Activated CD4-positive, alpha-beta T cell treated with anti-CD3 and anti-CD28 coated beads, Interleukin-2, amount 50 U/mL, for 4 hours (primary cell): ENCODE measurements around the gene IRF1.
A peak's percentile ranks its signal among the peaks of the same experiment; 100 is the strongest.
"Not testable (repeated sequence)": the region's sequence is repeated elsewhere in the genome, so short reads cannot be mapped to it uniquely, and the experiment has no call there.

ENCODE experiments used
- DNase-seq, 2 experiments: peaks; one replicate each; pipeline ENCODE4 v3.0.0-alpha.2; 2020

IRF1 gene

DNA sequence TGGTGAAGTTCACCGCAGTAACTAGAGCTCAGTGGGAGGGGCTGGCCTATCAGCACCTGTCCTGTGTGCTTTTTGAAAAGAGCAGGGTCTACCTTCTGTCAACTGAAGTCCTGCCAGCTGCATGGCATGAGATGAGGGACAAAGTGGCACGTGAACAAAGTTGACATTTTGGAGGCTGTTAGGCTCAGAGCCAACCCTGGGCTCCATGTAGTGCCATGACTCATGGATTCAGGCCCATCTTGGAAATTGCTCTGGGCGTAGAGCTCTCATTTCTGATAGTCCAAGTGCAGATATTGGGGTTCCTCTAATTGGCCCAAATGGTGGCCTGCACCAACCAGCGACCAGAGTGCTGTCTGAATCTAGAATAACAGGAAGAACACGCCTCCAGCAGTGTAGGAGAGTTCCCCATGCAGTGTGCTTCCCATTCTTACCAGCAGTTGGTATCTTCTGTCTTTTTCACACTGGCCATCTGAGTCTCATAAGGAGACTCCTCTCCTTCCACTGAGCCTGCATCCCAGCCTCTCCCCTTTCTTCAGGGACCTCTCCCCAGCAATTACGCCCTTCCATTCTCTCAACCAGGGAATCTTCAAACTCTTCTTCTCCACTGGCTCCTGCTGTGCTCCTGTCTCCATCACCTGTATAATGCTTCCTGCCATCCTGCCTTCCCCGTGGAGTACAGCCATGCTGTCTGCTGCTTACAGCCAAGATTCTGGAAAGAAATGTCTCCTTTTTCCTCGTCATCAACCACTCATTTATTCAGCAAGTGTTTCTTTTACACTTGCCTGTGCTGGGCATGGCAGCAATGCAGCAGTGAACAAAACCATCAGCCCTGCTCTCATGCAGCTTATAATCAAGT, 30.4 kb downstream of the IRF1 start:
- DNase-seq, result no peak

DNA sequence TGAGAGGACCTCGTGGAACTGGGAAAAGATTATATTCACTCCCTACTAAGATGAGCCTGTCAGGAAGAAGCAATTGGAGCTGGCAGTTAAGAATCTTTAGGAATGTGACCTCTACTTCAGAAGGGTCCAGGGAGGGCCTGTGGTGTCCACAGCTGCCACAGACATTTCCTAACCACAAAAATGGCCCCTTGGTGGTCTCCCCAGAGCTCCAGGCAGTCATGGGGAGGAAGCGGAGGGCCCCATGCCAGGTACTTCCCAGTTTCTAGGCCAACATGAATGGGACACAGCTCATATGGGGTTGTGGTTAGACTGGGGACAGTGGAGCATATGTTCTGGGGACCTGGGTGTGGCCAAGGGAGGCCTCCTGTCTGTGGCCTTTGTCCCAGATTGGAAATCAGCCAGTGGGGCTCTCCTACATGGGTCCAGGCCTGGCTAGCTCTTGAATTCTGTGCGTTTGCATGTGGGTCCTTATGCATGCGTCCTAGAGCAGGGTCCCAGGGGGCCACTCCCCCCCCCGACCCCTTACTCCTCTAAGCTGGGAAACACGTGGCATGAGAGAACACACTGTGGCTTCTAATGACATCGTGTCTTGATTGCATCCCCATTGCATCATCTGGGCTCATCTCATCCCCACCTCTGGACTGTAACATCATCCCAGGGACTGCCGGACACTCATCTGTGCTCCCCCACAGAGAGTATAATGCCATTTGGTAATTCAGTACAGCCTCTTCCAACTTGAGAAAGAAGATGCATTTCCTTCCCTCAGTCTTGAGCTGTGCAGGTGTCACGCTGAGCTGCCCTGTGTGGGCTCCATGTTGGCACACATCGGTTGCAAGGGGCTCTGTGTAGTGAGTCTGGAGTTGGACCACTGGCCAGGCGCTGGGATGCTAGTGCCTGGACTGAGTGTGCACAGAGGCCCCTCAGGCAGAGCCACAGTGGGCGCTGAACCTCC, 31.3 kb downstream of the IRF1 start:
- DNase-seq, result no peak

DNA sequence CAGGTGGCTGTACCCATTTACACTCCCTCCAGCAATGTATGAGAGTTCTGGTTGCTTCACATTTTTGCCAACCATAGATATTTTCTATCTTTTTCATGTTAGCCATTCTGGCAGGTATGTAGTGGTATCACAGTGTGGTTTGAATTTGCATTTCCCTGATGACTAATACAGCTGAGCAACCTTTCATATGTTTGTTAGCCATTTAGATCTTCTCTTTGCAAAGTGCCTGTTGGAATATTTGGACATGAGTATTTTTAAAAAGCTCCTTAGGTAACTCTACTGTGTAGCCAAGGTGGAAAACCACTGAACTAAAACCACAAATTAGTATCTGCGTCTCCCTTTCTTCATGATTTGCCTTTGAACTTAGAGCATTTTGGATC, 31.9 kb downstream of the IRF1 start:
- no peak for DNase-seq

DNA sequence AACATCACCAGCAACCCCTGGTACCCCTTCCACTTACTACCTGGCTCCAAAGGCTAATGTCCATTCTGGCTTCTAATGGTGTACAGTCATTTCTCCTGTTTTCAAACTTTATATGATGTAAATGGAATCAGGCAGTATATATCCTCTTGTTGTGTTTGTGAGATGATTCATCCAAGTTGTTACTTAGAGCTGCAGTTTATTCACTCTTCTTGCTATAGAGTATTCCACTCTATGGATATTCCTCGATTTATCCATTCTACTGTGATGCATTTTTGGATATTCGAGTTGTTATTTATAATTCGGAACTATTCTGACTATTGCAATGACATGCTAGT, 32.4 kb downstream of the IRF1 start:
- DNase-seq, result no peak

DNA sequence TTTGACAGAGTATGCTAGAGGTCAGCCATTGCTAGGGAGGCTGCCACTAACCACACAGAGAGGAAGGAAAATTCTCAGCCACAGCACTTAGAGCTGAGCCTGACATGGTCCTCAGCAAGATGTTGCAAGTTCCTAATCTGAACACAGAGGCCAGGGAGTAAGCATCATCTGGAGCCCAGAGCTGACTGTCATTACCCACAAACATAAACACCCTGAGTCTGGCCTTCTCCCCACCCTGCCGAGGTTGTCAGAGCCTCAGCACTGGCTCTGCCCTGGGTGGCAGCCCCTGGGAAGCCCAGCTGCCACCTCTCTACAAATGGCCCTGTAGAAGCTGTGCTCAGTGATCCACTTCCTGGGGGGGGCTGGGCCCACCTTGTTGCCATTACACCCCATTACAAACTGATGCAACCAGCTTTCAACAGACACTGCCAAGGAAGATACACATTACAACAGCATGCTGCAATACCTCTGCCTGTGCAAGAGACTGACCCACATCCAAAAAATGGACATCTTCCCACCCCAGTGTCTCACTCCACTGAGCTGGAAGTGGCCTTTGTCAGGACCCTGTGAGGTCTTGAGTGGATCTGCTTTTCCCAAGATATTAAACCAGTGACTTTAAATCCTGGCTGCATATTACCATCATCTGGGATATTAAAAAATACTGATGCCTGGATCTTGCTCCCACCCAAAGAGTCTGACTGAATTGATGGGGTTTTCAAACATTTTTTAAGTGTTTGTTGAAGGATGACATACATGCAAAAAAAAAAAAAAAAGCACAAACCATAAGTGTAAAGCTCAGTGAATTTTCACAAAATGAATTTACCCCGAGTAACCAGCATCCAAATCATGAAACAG, 33.0 kb downstream of the IRF1 start:
- no peak for DNase-seq

DNA sequence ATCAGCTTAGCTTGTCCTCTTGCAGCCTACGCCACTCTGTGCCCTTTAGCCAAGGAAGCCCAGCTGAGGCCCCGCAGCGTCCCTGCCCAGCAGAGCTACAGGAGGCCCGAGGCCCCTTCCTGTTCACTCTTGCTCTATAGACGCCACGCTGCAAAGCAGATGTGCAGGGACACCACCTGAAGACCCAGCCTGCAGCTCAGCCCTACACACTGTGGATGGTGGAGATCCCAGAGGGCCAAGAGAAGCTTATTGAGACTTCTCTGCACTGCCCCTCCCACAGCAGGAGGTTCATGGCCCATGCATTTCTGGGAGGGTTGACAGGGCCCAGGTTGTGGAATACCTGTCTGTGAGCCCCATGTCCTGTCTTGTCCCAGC, 33.6 kb downstream of the IRF1 start:
- no peak for DNase-seq

DNA sequence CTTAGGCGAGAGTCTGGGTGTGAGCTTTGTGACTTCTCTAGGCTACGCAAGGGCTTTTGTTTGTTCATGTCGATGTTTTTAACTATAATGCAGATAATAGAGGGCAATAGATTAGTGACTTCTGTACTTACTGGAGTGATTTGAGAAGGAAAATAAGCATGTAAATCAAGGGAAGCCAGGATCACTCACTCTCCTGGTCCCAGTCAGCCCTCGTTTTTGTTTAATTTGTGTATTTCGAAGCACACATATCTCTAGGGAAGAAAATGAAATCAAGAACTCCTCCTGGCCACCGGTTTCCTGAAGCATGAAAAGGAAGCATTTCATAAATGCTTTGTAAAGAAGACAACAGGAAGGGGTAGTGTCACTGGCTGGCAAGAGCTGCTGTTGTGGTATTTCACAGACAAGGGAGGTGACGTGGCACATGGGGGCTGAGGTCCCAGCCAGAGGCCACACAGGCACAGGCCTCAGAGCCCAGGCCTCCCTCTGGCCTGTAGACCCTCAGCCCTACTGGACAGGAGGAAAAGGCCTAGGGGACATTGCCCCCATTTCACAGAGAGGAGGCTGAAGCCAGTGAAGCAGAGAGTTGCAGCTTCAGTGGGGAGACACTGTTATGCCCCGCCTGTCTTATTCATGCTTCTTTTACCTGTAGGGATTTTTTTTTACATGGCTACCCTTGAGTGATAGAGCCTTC, 34.1 kb downstream of the IRF1 start:
- DNase-seq, result peak in 1 of 2 experiments; percentile 38

DNA sequence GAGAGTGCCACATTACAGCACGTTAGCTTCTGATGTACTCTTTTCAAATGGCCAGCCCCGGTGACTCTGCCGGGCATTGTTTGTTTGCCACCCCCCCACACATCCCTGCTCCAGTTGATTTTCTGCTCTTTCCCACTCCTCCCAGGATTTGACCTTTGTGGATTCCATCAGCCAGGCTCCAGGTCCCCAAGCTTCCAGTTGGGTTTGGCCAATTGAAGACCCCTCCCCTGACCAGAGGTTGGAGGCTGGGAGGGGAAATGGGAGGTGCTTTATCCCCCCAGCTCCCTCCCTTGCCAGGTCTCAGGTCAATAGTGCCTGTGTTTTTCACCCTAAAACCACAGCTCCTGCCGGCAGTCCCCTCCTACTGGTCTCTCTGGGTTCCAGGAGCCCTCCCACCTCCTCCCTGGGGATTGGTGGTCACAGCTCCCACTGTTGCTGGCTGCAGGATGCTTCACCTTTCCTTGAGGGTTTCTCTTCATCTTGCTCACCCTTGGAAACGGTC, 34.9 kb downstream of the IRF1 start:
- DNase-seq, result no peak

DNA sequence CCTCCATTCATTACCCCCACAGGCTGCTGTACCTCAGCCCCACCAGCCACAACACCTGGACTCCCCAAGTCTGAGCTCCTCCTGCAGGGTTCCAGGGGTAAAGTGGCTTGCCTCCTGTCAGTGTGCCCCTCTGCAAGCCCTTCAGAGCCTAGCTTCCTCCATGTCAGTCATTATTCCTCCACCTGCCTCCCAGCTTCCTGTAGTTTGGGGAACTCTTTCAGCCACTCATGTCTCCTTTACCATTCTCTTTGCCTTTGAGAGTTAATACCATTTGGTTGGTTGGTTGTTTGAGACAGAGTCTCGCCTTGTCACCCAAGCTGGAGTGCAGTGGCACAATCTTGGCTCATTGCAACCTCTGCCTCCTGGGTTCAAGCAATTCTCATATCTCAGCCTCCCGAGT, 36.2 kb downstream of the IRF1 start:
- no peak for DNase-seq

DNA sequence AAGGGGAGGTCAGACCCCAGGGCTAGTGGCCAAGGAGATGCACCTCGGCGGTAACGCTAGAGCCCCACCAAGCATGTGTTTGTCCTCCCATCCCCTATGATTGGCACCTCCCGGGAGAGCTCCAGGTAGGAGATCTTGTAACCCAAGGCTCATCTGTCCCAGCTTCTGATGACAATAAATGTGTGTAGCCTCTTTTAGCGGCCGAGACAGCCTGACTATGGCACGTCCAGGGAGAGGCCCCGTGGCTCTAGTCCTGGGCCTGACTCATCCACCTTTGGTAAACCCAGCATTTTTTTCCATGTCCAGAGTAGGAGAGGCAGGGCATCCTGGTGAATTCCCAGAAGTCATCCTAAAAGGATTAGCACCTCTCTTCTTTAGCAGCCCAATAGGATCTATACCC, 39.2 kb downstream of the IRF1 start:
- no peak for DNase-seq

DNA sequence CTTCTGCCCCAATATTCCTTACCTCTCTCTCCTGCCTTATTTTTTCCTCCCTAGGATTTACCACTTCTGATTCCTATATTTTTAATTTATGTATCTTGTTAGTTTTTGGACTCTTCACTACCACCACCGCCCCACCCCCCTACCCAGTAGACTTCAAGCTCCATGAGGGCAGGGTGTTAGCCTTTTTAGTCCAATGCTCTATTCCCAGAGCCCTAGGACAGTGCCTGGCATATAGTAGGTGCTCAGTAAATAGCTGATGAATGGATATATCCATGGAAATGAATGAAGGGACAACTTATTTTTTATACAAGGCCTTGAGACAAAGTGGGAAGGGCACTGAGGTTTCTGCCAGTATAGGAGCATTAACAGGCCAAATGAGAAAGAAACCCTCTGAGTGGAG, 41.5 kb downstream of the IRF1 start:
- no peak for DNase-seq

DNA sequence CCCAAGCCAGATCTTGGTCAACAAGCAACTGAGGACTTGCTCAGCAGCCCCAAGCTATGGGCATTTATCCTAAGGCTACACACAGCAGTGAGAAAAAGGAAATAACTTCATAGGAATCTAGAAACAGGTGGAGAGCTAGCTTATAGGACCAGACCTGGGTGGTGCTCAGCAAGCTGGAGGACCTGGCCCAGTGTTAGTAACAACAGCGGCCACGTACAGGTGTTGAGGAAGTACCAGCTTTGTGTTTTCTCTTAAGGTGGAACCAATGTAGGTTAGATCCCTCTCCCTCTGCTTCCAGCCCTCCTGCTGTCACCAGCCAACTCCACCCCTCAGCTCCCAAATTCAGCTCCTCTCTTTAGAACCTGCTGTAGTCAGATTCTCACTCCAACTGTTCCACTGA, 43.4 kb downstream of the IRF1 start:
- DNase-seq, result no peak

DNA sequence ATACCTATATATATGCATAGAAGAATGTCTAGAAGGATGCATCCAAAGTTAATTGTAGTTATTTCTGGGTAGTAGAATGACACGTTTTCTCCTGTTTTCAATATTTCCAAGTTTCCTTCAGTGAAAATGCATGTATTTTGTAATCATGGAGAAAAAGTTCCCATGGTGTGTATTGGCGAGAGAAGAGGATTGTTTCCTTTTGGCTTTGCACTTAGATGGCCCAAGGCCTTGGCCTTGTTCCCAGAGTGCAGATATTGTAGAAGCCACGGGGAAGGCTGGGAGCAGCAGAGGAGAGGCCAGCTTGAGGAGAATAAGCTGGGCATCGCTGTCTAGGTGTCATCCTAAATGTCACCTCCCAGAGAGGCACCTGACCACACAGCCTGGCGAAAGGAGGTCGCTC, 44.0 kb downstream of the IRF1 start:
- DNase-seq, result no peak

DNA sequence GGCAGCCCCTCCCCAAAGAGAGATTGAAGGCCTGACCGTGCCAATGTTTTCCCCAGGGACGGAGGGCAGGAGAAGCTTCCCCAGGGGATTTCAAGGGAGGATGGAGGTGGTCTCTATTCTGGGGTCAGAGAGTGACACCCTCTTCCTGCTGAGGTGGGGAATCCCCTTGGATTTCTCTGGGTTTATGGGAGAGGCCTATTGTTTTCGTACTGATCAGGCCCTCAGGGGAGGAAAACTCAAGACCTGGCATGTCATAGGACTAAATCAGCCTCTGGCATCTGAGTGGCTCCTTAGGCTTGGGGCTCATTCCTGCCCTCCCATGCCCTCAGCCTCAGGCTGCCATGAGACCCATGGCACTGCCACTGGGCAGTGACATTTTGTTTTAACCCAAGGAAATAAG, 44.6 kb downstream of the IRF1 start:
- DNase-seq, result no peak

DNA sequence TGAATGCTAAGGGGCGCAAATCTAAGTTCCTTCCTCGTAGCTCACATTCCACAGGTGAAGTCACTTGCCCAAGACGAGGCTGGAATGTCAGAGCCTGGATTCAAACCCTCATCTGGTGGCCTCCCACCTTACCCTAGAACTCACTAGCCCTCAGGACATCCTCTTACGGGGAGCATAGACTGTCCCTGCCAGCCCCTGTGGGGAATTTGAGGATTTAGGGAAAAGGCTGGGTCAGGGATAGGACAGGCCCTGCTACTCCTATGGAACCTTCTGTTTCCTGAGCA, 45.0 kb downstream of the IRF1 start:
- no peak for DNase-seq

DNA sequence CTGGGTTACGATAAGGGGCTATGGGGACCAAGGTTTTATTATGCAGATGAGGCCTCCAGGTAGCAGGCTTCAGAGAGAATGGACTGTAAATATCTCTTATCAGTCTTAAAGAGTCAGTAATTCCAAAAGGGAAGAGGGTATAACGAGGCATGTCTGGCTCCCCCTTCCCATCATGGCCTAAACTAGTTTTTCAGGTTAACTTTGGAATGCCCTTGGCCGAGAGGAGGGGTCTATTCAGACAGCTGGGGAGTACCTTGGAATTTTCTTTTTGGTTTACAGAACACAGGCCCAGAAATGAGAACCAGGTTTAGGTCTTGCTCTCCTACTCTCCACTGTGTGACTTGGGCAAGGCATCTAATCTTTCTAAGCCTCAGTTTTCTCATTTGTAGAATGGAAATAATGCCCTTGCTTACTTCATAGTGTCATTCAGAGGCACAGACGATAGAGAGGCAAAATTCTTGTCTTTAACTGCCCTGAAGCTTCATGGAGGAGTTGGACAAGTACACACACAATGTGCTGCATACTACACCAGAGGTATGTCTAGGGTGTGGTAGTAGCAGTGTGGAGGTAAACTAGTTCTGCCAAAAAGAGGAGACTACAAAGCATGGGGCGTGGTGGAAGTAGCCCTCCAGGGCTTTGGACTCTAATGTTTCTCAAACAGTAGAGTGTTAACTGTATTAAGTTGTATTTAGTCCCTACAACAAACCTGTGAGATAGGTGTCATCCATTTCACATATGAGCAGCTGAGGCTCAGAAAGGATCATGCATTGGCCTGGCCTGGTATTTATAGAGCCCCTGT, 45.5 kb downstream of the IRF1 start:
- DNase-seq, result no peak

DNA sequence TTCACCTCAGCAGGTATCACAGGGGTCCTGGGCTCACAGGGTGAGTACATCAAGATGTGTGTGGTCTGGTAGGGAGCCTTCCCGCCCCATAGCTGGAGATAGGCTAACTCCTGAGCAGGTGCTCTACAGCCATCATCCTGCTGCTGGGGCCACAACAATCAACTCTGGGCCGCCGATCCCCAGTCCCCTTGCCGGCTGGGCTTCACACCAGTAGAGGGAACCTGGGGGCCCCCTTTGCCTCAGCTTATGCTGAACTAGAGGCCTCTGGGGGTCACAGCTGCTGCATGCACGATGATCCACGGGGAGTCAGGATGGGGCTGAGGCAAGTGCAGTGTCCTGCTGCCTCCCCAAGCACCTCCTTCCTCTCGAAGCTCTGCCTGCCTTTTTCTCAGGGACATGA, 46.5 kb downstream of the IRF1 start:
- no peak for DNase-seq

DNA sequence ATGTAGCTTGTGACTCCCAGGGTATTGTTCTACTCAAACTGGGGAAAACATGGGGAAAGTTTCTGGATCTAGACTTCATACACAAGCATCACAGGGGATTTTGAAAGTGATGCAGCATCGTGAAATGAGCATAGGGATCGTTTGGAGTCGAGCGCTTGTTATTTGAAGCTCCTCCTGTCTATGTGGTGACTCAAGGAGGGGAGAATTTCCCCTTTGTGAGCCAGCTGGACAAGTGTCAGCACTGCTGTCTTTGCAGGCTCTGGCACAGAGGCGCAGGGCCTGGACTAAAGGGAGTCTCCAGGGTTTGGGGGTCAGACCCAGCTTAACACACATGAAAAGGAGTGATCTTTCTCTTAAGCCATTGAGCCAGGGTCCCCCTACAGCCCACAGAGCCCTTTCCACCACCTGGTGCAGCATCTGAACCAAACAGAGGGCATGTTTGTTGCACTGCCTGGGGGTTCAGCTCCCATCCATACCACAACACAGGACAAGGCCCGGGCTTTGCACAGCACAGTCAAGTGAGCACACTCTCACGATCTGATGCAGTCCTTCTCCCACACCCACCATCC, 51.0 kb downstream of the IRF1 start:
- no peak for DNase-seq

DNA sequence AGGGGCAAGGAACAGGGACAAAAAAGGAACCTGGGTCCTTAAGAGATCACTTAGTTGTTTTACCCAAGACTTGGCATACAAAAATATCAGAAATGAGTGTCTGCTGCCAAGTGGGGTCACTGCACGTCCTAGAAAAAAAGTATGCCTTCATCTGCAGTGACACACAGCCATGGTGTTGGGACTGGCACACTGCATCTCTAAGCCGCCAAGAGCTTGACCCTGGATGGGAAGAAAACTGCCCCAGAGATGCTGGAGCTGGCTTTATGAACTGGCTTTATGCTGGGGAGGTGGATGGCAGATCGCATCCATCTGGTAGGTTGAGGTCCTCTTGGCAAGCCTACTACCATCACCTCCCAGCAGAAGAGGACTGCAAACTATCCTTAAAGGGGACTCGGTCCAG, 51.7 kb downstream of the IRF1 start:
- no peak for DNase-seq

DNA sequence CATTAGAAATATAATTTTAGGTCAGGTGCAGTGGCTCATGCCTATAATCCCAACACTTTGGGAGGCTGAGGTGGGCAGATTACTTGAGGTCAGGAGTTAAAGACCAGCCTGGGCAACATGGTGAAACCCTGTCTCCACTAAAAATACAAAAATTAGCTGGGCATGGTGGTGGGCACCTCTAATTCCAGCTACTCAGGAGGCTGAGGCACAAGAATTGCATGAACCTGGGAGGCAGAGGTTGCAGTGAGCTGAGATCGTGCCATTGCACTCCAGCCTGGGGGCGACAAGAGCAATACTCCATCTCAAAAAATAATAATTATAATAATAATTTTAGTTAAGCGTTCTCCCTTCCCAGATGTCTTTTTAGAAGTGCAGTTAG, 52.3 kb downstream of the IRF1 start:
- not testable (repeated sequence) for DNase-seq

DNA sequence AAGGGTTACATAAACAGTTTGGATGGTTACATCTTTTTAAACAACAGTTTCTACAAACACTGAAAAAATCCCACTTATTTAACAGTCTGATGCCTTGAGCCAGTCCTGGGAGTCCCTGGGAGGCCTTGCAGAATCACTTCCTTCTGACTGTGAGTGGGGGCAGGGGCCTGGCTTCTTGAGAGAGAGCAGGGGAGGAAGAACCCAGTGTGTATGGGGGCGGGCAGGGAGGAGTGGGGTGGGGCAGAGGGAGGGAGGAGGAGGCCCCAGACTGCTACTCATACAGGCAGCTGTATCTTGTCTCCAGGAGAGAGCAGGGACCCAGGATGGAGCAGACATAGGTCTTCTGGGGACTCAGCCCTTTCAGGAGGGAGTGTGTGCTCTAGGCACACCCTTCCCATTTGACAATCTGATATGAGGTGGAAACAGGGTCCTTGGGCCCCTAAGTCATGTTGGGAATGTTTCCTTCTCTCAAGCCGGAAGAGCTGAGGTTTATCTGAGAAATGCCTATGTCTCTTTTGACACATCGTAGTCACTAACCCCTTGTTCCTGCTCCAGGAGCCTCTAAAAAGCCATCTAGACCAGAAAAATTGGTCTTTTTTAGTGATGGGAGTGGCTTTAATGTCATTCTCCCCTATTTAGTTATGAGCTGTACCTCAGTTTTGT, 52.8 kb downstream of the IRF1 start:
- DNase-seq, result peak; percentile 63 to 73
